GM08714 (cell line): Measurements from ENCODE around the gene METTL26.

Source experiments
- H3K4me3 ChIP-seq: fragments of 200-500 bp; sonication (Bioruptor generic); 2 replicates; pipeline ENCODE4 v1.5.1; 2014; ENCODE audit warnings: mild to moderate bottlenecking, low read length, inconsistent platforms
- ZNF274 ChIP-seq: IDR thresholded peaks from 2 replicates; pipeline ENCODE4 v1.6.1; 2012; ENCODE audit warnings: mild to moderate bottlenecking, low read depth, low read length

Gene METTL26

GRCh38 chr16:621526-622105 is 14.5 kb downstream of the METTL26 start:
- no peak for TF ChIP-seq ZNF274

GRCh38 chr16:620700-621525 is 15.2 kb downstream of the METTL26 start:
- no peak for TF ChIP-seq ZNF274
- H3K4me3 ChIP-seq = no peak overlapping the region

More at GRCh38 chr16:621526-622105, 14.5 kb downstream of the METTL26 start:
- H3K4me3 ChIP-seq = no peak overlapping the region

DNA sequence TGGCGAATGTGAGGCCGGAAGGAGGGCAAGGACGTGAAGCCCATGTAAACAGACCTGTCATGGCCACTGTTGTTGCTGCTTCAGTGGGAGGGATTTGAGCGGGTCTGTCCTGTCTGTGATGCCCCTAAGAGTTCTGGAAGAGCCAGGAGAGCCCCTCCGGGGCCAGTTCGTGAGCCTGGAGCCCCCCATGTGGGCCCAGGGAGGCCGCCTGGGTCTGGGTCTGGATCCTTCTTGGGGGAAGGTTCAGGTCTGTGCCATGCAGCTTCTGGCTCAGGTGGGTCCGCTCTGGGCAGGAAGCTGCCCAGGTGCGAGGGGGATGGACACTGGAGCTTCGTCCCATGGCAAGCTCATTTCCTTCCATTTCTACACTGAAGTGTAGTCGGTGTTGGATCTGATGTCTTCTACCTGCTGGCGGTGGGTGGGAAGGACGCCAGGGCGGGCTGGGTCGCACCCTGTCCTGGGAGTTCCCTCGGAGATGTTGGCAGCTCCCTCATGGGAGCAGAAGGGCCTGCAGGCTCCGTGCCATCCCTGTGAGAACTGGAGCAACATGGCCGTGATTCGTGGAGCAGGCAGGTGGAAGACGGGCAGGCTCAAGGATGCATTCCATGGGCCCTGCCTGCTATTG is 16.5 kb downstream of the METTL26 start:
- no peak for TF ChIP-seq ZNF274
- H3K4me3 ChIP-seq = no peak overlapping the region

- H3K4me3 ChIP-seq = no peak overlapping the region
- no peak for TF ChIP-seq ZNF274
These were observed 18.2 kb downstream of the METTL26 start for GRCh38 chr16:617855-618254.

DNA sequence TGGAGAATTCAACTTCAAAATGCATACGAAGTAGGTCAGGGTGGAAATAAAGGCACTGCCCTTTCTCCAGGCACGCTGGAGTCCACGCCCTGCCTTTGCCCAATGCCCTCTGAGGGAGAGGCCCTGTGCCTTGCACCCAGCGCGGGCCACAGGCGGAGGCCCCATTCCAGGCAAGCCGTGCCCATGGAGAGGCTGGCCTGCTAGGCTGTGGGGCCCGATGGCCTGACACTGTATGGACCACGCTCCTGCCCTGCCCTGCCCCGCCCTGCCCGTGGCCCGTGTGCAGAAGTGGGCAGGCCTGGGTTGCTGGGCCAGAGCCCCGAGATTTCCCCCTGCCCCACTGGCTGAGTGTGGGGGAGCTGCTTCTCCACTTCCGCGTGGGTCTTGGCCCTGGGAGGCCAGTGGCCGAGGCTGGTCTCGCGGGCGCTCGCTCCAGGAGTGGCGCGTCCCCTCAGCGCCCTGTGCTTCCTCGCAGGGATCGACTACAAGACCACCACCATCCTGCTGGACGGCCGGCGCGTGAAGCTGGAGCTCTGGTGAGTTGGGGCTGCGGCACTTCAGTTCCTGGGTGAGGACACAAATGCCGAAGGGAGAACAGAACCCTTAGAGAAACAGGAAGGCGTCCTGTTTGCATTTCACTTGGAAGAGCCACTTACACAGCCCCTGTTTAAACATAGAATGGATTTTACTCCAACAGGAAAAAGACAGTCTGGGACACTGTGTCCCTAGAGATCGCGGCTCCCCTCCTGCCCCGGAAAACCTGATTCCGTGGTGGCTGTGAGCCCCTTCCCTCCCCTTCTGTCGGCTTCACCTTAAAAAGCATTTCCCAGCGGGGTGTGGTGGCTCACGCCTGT is 19.1 kb downstream of the METTL26 start:
- TF ChIP-seq ZNF274 = no peak
- H3K4me3 ChIP-seq = no peak overlapping the region

- TF ChIP-seq ZNF274 = no peak
- no peak overlapping the region for H3K4me3 ChIP-seq
These were observed 21.0 kb downstream of the METTL26 start for GRCh38 chr16:615122-615521.

DNA sequence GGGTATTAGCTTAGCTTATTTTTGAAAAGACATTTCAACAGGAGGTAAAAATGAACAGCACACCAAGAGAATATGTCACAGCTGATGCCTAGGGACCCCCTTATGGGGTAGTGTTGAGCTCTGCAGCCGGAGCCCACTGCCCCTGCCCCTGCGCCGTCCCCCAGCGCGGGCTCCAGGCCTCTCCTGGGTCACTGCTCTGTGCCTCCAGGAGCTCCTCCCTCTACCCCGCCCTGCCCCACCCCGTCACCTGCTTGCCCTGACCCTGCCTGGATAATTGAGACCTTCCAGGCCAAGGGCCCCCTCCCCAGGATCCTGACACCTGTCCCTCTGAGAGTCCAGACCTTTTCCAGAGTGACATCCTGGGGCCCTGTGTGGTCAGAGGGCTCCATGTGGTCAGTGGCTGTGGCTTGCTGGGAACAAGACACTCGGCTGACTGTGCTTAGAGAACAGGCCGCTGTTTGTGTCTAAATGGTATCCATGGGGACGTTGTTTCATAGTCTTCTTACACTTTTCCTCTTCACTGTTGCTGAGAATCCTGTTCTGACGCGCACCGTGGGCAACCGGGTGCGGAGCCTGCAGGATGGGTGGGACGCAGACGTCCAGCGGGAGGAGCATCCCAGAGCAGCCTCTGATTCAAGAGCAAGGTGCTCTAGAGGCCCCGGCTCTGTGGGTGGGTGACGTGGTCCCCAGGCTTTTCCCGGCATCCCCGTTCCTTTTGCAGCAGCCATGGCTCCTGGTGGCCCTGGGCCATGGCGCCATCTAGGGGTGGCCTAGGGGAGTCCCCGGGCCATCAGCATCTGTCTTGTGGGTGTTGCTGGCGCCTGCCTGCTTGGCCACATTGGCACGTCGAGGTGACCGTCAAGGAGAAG is 25.4 kb downstream of the METTL26 start:
- no peak for TF ChIP-seq ZNF274
- no peak overlapping the region for H3K4me3 ChIP-seq

- no peak overlapping the region for H3K4me3 ChIP-seq
- no peak for TF ChIP-seq ZNF274
These were observed 26.1 kb downstream of the METTL26 start for GRCh38 chr16:609984-610383.

DNA sequence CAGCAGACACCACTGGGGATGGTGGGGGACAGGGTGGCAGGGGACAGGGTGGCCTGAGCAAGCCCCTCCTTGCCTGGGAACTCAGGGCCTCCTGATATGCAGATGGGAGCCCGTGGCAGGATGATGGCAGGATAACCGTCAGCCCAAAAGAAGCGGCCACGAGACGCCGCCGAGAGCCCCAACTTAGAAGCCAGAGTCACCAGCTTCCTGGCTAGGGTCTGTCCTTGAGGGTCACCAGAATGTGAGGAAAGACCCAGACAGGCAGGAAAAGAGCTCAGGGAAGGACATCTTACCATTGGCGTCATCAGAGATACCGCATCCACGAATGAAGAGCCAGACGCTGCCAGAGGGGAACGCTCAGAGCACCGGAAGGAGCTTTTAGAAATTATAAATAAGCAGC is 26.8 kb downstream of the METTL26 start:
- no peak overlapping the region for H3K4me3 ChIP-seq
- TF ChIP-seq ZNF274 = no peak

GRCh38 chr16:608019-608418 is 28.1 kb downstream of the METTL26 start:
- no peak for TF ChIP-seq ZNF274
- H3K4me3 ChIP-seq = no peak overlapping the region

- no peak for TF ChIP-seq ZNF274
- H3K4me3 ChIP-seq = no peak overlapping the region
These were observed 29.3 kb downstream of the METTL26 start for GRCh38 chr16:606656-607307.

DNA sequence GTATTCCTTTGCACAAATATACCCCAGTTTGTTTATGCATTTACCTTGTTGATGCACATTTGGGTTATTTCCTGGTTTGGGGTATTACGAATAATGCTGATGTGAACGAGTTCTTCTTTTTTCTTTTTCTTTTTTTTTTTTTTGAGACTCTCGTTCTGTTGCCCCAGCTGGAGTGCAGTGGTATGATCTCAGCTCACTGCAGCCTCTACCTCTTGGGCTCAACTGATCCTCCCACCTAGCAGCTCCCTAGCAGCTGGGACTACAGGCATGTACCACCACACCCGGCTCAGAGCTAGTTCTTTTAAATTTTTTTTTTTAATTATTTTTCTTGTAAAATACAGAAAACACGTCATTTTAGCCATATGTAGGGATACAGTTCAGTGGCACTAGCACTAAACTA is 32.2 kb downstream of the METTL26 start:
- no peak for TF ChIP-seq ZNF274
- no peak overlapping the region for H3K4me3 ChIP-seq

- no peak for TF ChIP-seq ZNF274
These were observed 35.3 kb downstream of the METTL26 start for GRCh38 chr16:600781-601180.

More at GRCh38 chr16:600781-601180, 35.3 kb downstream of the METTL26 start:
- no peak overlapping the region for H3K4me3 ChIP-seq
